OCI-LY7 (cell line): ENCODE data around the gene ZNF205. TPM values are rescaled to one million over a fixed set of nuclear protein-coding genes. Genes with fewer than 3 reads are reported as not detected.

Experiments
- BruUV-seq: library from RNA; stranded (reverse); fragments of 400-500 nt; replicated peaks from 2 replicates; lab custom pipeline; 2021; lab: Mats Ljungman, UMichigan
- CTCF ChIA-PET: fragments of 300-600 bp; sonication (Branson Sonifier 250); formaldehyde crosslinking; loops from one replicate; lab custom pipeline; 2022; ENCODE audit warnings: antibody characterized with exemption; ENCODE audit not compliant: unreplicated experiment; lab: Charles Lee
- POLR2A ChIA-PET: fragments of 300-600 bp; sonication (Branson Sonifier 250); formaldehyde crosslinking; loops from one replicate; lab custom pipeline; 2022; ENCODE audit warnings: antibody characterized with exemption; lab: Charles Lee
- DNase-seq: peaks from one replicate; pipeline ENCODE4 v3.0.0-alpha.2; 2015; ENCODE audit warnings: low spot score
- H2AFZ ChIP-seq: fragments of 200-600 bp; sonication (generic), shearing (Covaris generic); 2 replicates; pipeline ENCODE4 v1.6.1; 2014; ENCODE audit warnings: mild to moderate bottlenecking, antibody characterized with exemption, low read length, moderate library complexity
- H3K27ac ChIP-seq: fragments of 200-600 bp; sonication (generic); 2 replicates; pipeline ENCODE4 v1.5.1; 2014; ENCODE audit warnings: mixed run types, low read depth, mild to moderate bottlenecking, moderate library complexity, low read length, inconsistent platforms; ENCODE audit not compliant: poor library complexity, severe bottlenecking
- H3K36me3 ChIP-seq: fragments of 200-600 bp; sonication (generic); 2 replicates; pipeline ENCODE4 v1.6.1; 2014; ENCODE audit warnings: mild to moderate bottlenecking, antibody characterized with exemption, low read length, moderate library complexity, mixed read lengths; ENCODE audit not compliant: insufficient read depth
- H3K4me1 ChIP-seq: fragments of 200-600 bp; sonication (generic); 2 replicates; pipeline ENCODE4 v1.5.1; 2014; ENCODE audit warnings: mild to moderate bottlenecking, low read length; ENCODE audit not compliant: insufficient read depth, poor library complexity, severe bottlenecking
- H3K4me2 ChIP-seq: fragments of 200-600 bp; sonication (generic); 2 replicates; pipeline ENCODE4 v1.6.1; 2014; ENCODE audit warnings: mild to moderate bottlenecking, low read length
- H3K4me3 ChIP-seq: fragments of 200-600 bp; sonication (generic); 2 replicates; pipeline ENCODE4 v1.5.1; 2014; ENCODE audit warnings: mild to moderate bottlenecking, low read depth, low read length; ENCODE audit not compliant: poor library complexity, severe bottlenecking
- H3K79me2 ChIP-seq: fragments of 200-600 bp; sonication (generic); 2 replicates; pipeline ENCODE4 v1.6.1; 2016; ENCODE audit warnings: low read depth, mild to moderate bottlenecking, low read length, moderate library complexity, mixed read lengths; ENCODE audit not compliant: insufficient read depth
- H3K9me2 ChIP-seq: fragments of 200-600 bp; sonication (generic); 2 replicates; pipeline ENCODE4 v1.6.1; 2016; ENCODE audit warnings: mild to moderate bottlenecking, low read length, mixed read lengths; ENCODE audit not compliant: insufficient read depth
- H3K9me3 ChIP-seq: fragments of 200-600 bp; sonication (generic); 2 replicates; pipeline ENCODE4 v1.6.1; 2014; ENCODE audit warnings: mild to moderate bottlenecking, mixed run types, low read length, mixed read lengths
- H4K20me1 ChIP-seq: fragments of 200-600 bp; sonication (generic); 2 replicates; pipeline ENCODE4 v1.6.1; 2014; ENCODE audit warnings: mild to moderate bottlenecking, antibody characterized with exemption, low read length, moderate library complexity, mixed read lengths; ENCODE audit not compliant: insufficient read depth
- CTCF ChIP-seq: fragments of 200-600 bp; sonication (generic); conservative IDR thresholded peaks from 2 replicates; pipeline ENCODE4 v1.5.1; 2014; ENCODE audit warnings: mild to moderate bottlenecking, antibody characterized with exemption, low read length, moderate library complexity, mixed read lengths
- EZH2phosphoT487 ChIP-seq: fragments of 200-600 bp; sonication (generic); IDR thresholded peaks from 2 replicates; pipeline ENCODE4 v1.6.1; 2018; ENCODE audit warnings: low read depth, borderline replicate concordance, mild to moderate bottlenecking, mixed run types, antibody characterized with exemption, low read length, moderate library complexity, mixed read lengths
- intact Hi-C: fragments of 100-400 bp; cut with micrococcal nuclease; formaldehyde crosslinking; loops from one replicate; pipeline ENCODE4 v1.10.0; 2022; ENCODE audit not compliant: unreplicated experiment
- total RNA-seq, 2 experiments: library from RNA; depleted of rRNA in 1 of 2; stranded (reverse); fragments of >200 nt in 1 of 2; shearing (Covaris generic) in 1 of 2; gene quantifications; 2 replicates each; pipeline ENCODE4 v1.2.3, GENCODE V29; 2014 to 2022

Gene ZNF205
- total RNA-seq, 2 experiments from 2014 or later, result 0.30 to 1.2 TPM

GRCh38 chr16:3095869-3096268 is 16.5 kb upstream of the ZNF205 start:
- no TSS peak for BruUV-seq
- CTCF ChIA-PET, result interaction anchor here (0.6 to 0.7 kb wide), 2 partner anchors 34 to 148 kb away, joined by 3 read pairs; no protein-coding TSS in a partner anchor
- peak; percentile 77 for DNase-seq
- no peaks in the 10 kb centered on the region for H3K79me2 ChIP-seq
- POLR2A ChIA-PET, result no interaction called here
- H2AFZ ChIP-seq, result peak overlapping the region; percentile 33; the same call in 1 of the 2 replicates
- intact Hi-C loops, result no loop called here
- TF ChIP-seq EZH2phosphoT487 (no peak), CTCF (peak; percentile 71)
- peaks cover 39% of the 10 kb centered on the region for H3K4me1 ChIP-seq
- no peak overlapping the region for H3K4me3 ChIP-seq
- no peak overlapping the region for H3K27ac ChIP-seq
- H3K4me2 ChIP-seq, result 0 out of 2 replicates have a peak overlapping the region, but pooled peaks have one; percentile 37
- H3K9me2 ChIP-seq, result no peaks in the 10 kb centered on the region
- H3K9me3 ChIP-seq, result no peaks in the 10 kb centered on the region
- no peaks in the 10 kb centered on the region for H3K36me3 ChIP-seq
- no peaks in the 10 kb centered on the region for H4K20me1 ChIP-seq

GRCh38 chr16:3096362-3096761 is 16.0 kb upstream of the ZNF205 start:
- no peak for TF ChIP-seq EZH2phosphoT487
- no peak for TF ChIP-seq CTCF
- H3K4me3 ChIP-seq, result no peak overlapping the region
- no TSS peak for BruUV-seq
- ChIA-PET POLR2A (no interaction called here), CTCF (interaction anchor here (0.6 kb wide), 1 partner anchor 148 kb away, joined by 3 read pairs; no protein-coding TSS in a partner anchor)
- DNase-seq, result no peak
- H3K4me2 ChIP-seq, result no peak overlapping the region
- no peaks in the 10 kb centered on the region for H3K9me3 ChIP-seq
- H3K27ac ChIP-seq, result no peak overlapping the region
- H3K9me2 ChIP-seq, result no peaks in the 10 kb centered on the region
- H3K79me2 ChIP-seq, result no peaks in the 10 kb centered on the region
- no peaks in the 10 kb centered on the region for H3K36me3 ChIP-seq
- H4K20me1 ChIP-seq, result no peaks in the 10 kb centered on the region
- intact Hi-C loops, result no loop called here
- peaks cover 44% of the 10 kb centered on the region for H3K4me1 ChIP-seq
- peak overlapping the region; percentile 33; the same call in 1 of the 2 replicates for H2AFZ ChIP-seq

GRCh38 chr16:3097266-3097665 is 15.1 kb upstream of the ZNF205 start:
- Histone ChIP-seq H3K4me3 (no peak overlapping the region), H4K20me1 (no peaks in the 10 kb centered on the region), H3K9me3 (no peaks in the 10 kb centered on the region), H3K9me2 (no peaks in the 10 kb centered on the region), H3K27ac (no peak overlapping the region), H2AFZ (no peak overlapping the region), H3K4me1 (peaks cover 53% of the 10 kb centered on the region), H3K79me2 (no peaks in the 10 kb centered on the region), H3K4me2 (no peak overlapping the region), H3K36me3 (no peaks in the 10 kb centered on the region)
- TF ChIP-seq CTCF, result no peak
- TF ChIP-seq EZH2phosphoT487, result no peak
- intact Hi-C loops, result no loop called here
- no TSS peak for BruUV-seq
- DNase-seq, result no peak
- ChIA-PET CTCF (no interaction called here), POLR2A (interaction anchor here (0.6 kb wide), 2 partner anchors 31 to 188 kb away, joined by 3 read pairs; no protein-coding TSS in a partner anchor)
